DND-41 (cell line): ENCODE data around the gene CDH23.

Source experiments
- CTCF ChIP-seq: IDR thresholded peaks from 2 replicates; pipeline ENCODE4 v1.5.1; 2012; ENCODE audit warnings: borderline replicate concordance, low read length, moderate library complexity, mild to moderate bottlenecking; ENCODE audit not compliant: poor library complexity, severe bottlenecking; ENCODE audit errors: extremely low read depth
- EZH2 ChIP-seq: IDR thresholded peaks from 3 replicates; pipeline ENCODE4 v1.6.1; 2012; ENCODE audit warnings: borderline replicate concordance, low read depth, mild to moderate bottlenecking, moderate library complexity, low read length, inconsistent platforms; ENCODE audit not compliant: severe bottlenecking

DNA sequence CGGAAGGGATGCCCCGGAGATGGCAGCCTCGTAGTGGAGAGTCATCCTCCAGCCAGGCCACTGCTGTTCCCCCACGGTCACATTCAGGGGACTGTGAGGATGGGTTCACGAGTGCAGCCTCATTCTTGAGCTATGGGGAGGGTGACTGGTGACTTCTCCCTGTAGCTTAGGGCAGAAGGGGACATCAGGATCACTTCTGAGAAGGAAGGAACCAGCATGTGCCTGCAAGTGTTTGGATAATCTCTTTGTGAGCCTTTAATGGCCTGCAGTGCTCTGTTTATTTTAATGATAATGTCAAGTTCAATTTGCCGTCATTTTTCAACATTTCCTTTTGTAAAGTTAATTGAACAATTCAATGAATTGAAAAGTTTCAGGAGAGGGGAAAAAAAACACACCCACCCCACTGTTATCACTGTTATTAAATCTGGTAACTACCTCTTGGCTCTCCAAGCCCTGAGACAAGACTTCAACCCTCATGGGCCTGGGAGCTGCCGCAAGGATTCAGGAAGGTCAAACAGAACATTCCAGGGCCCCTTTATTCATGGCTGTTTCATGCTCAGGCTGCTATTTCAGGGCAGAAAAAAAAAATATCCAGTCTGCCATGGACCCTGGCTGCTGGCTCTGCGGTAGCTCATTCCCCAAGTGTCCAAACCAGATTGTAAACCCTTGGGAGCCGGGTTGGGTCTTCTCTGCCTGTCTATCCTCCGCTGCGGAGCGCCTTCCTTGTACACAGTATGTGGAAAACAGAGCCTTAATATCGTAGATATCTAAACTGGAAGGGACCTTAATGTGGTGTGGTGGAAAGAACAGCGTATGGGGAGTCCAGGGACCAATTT is 100.4 kb downstream of the CDH23 start:
- TF ChIP-seq CTCF (no peak), EZH2 (no peak)
